Prostate gland (tissue), 2 donors: ENCODE measurements around the gene TMEM271. TPM values are rescaled to one million over a fixed set of nuclear protein-coding genes. Genes with fewer than 3 reads are reported as not detected.

ENCODE experiments used
- DNase-seq: peaks from one replicate; pipeline ENCODE4 v3.0.0-alpha.2; 2019; ENCODE audit warnings: low spot score
- H3K27ac ChIP-seq, 2 donors: fragments of 200-600 bp; sonication (generic); 2 replicates each; pipeline ENCODE4 v1.5.1; 2017 to 2019
- H3K27me3 ChIP-seq: fragments of 200-600 bp; sonication (generic); replicated peaks from 2 replicates; pipeline ENCODE4 v1.5.1; 2019; ENCODE audit not compliant: insufficient read depth
- H3K36me3 ChIP-seq, 2 donors: fragments of 200-600 bp; sonication (generic); 1 replicate in 1 of 2; 2 replicates in 1 of 2; pipeline versions ENCODE4 v1.5.1 to v1.8.1; 2017 to 2019
- H3K4me1 ChIP-seq: fragments of 200-600 bp; sonication (generic); replicated peaks from 2 replicates; pipeline ENCODE4 v1.5.1; 2019
- H3K4me3 ChIP-seq, 2 donors: fragments of 200-600 bp; sonication (generic); 2 replicates each; pipeline ENCODE4 v1.5.1; 2017 to 2019
- H3K9me3 ChIP-seq: fragments of 200-600 bp; sonication (generic); 2 replicates; pipeline ENCODE4 v1.5.1; 2017
- CTCF ChIP-seq, 4 experiments: fragments of 200-600 bp in 2 of 4; fragments of 450-650 bp in 2 of 4; sonication (generic) in 2 of 4; IDR thresholded peaks; 1 replicate in 3 of 4; 2 replicates in 1 of 4; pipeline ENCODE4 v1.5.1; 2016 to 2019; ENCODE audit warnings: antibody characterized with exemption in 4 of 4, mild to moderate bottlenecking in 2 of 4, moderate library complexity in 2 of 4
- POLR2A ChIP-seq: fragments of 450-650 bp; IDR thresholded peaks from one replicate; pipeline ENCODE4 v1.6.1; 2016; ENCODE audit warnings: antibody characterized with exemption, mild to moderate bottlenecking
- POLR2AphosphoS5 ChIP-seq: sonication (generic); formaldehyde crosslinking; IDR thresholded peaks from one replicate; pipeline ENCODE4 v1.6.1; 2017; ENCODE audit warnings: antibody characterized with exemption
- WGBS: methylation state at CpG from one replicate; pipeline ENCODE4 v1.1.5; 2018; 5-methylcytosine and 5-hydroxymethylcytosine counted together
- intact Hi-C: fragments of 100-400 bp; cut with DNase I; formaldehyde crosslinking; loops from one replicate; pipeline ENCODE4 v1.14.2; 2022
- total RNA-seq, 2 donors: library from RNA; depleted of rRNA; stranded (reverse); fragments of >200 nt; gene quantifications; one replicate each; pipeline ENCODE4 v1.1.0, GENCODE V29; 2016

Gene TMEM271
- total RNA-seq, 2 donors from 2014 or later, result 0.91 TPM; not detected in 1

GRCh38 chr4:581753-582361 lies 5.8 kb upstream of the TMEM271 start:
- Histone ChIP-seq H3K4me1 (no peaks in the 10 kb centered on the region), H3K36me3 (no peaks in the 10 kb centered on the region), H3K4me3 (no peak overlapping the region), H3K27me3 (peaks cover 20% of the 10 kb centered on the region), H3K9me3 (no peaks in the 10 kb centered on the region), H3K27ac (no peak overlapping the region)
- TF ChIP-seq POLR2AphosphoS5, result no peak
- no peak for TF ChIP-seq CTCF (IDR thresholded peaks at IDR 0.05)
- no peak for TF ChIP-seq POLR2A
- no peak for DNase-seq
- intact Hi-C loops, result no loop called here
- 73% methylated on average over 9 of the region's 9 CpGs for WGBS

GRCh38 chr4:581181-581580 lies 5.1 kb upstream of the TMEM271 start:
- DNase-seq, result no peak
- H3K27me3 ChIP-seq, result peaks cover 24% of the 10 kb centered on the region
- no peak overlapping the region for H3K4me3 ChIP-seq
- TF ChIP-seq POLR2AphosphoS5, result no peak
- TF ChIP-seq POLR2A, result no peak
- no peak for TF ChIP-seq CTCF (IDR thresholded peaks at IDR 0.05)
- no peaks in the 10 kb centered on the region for H3K4me1 ChIP-seq
- intact Hi-C loops, result no loop called here
- 60% methylated on average over 6 of the region's 6 CpGs for WGBS
- no peak overlapping the region for H3K27ac ChIP-seq
- H3K9me3 ChIP-seq, result no peaks in the 10 kb centered on the region
- H3K36me3 ChIP-seq, result no peaks in the 10 kb centered on the region

- no peak overlapping the region for H3K27ac ChIP-seq
- H3K27me3 ChIP-seq, result peaks cover 26% of the 10 kb centered on the region
- intact Hi-C loops, result no loop called here
- WGBS, result 35% methylated on average over 11 of the region's 11 CpGs
- DNase-seq, result no peak
- H3K4me1 ChIP-seq, result no peaks in the 10 kb centered on the region
- no peak overlapping the region for H3K4me3 ChIP-seq
- TF ChIP-seq CTCF (IDR thresholded peaks at IDR 0.05) (no peak), POLR2AphosphoS5 (no peak), POLR2A (no peak)
- H3K36me3 ChIP-seq, result no peaks in the 10 kb centered on the region
- no peaks in the 10 kb centered on the region for H3K9me3 ChIP-seq
These were observed 3.6 kb upstream of the TMEM271 start for GRCh38 chr4:579543-580175.

GRCh38 chr4:578451-579443 lies 2.7 kb upstream of the TMEM271 start:
- TF ChIP-seq POLR2AphosphoS5 (no peak), CTCF (IDR thresholded peaks at IDR 0.05) (no peak), POLR2A (no peak)
- intact Hi-C loops, result no loop called here
- Histone ChIP-seq H3K4me1 (no peaks in the 10 kb centered on the region), H3K4me3 (no peak overlapping the region), H3K36me3 (no peaks in the 10 kb centered on the region), H3K9me3 (no peaks in the 10 kb centered on the region), H3K27ac (no peak overlapping the region), H3K27me3 (peaks cover 32% of the 10 kb centered on the region)
- DNase-seq, result no peak
- WGBS, result 19% methylated on average over 30 of the region's 32 CpGs
